Stimulated activated CD4-positive, alpha-beta T cell treated with anti-CD3 and anti-CD28 coated beads, Interleukin-15, amount 100 ng/mL, for 48 hours (primary cell): ENCODE measurements around the gene AQP2.

ENCODE experiments used
- DNase-seq, 2 donors: peaks; one replicate each; pipeline ENCODE4 v3.0.0-alpha.2; 2020; ENCODE audit warnings: low read depth in 2 of 2

Gene AQP2

GRCh38 chr12:49950273-49951251 is at the start of gene AQP2:
Gene AQP2, plus strand, starts transcription at chr12:49950737. Its CDS starts 94 bp downstream, at chr12:49950831.
- no peak for DNase-seq

GRCh38 chr12:49901026-49901425 is 49.5 kb upstream of the AQP2 start:
- DNase-seq, result no peak

- no peak for DNase-seq
Observed at GRCh38 chr12:49901986-49902385, 48.6 kb upstream of the AQP2 start.

- no peak for DNase-seq
Observed at GRCh38 chr12:49902399-49903350, 47.9 kb upstream of the AQP2 start.

GRCh38 chr12:49903351-49903699 is 47.2 kb upstream of the AQP2 start:
- DNase-seq, result no peak

GRCh38 chr12:49903700-49904423 is 46.7 kb upstream of the AQP2 start, which contains the start of gene FAIM2:
Gene FAIM2, minus strand, starts transcription at chr12:49903900. Its CDS starts 108 bp downstream, at chr12:49903792.
- DNase-seq, result peak in 1 of 2 donors; percentile 27

GRCh38 chr12:49904601-49905000 is 45.9 kb upstream of the AQP2 start:
- DNase-seq, result no peak

GRCh38 chr12:49905718-49906314 is 44.7 kb upstream of the AQP2 start:
- no peak for DNase-seq

GRCh38 chr12:49907352-49907751 is 43.2 kb upstream of the AQP2 start:
- DNase-seq, result no peak

GRCh38 chr12:49909356-49909755 is 41.2 kb upstream of the AQP2 start:
- no peak for DNase-seq

GRCh38 chr12:49909826-49910225 is 40.7 kb upstream of the AQP2 start:
- no peak for DNase-seq

GRCh38 chr12:49910331-49911212 is 40.0 kb upstream of the AQP2 start:
- no peak for DNase-seq

GRCh38 chr12:49911213-49911605 is 39.3 kb upstream of the AQP2 start:
- DNase-seq, result no peak

- DNase-seq, result no peak
Observed at GRCh38 chr12:49912345-49913255, 37.9 kb upstream of the AQP2 start.

- DNase-seq, result no peak
Observed at GRCh38 chr12:49916129-49916919, 34.2 kb upstream of the AQP2 start.

- no peak for DNase-seq
Observed at GRCh38 chr12:49917166-49917787, 33.3 kb upstream of the AQP2 start.

GRCh38 chr12:49917788-49918173 is 32.8 kb upstream of the AQP2 start:
- no peak for DNase-seq
